Measurements from ENCODE around the gene OR2B2.

OR2B2 gene

DNA sequence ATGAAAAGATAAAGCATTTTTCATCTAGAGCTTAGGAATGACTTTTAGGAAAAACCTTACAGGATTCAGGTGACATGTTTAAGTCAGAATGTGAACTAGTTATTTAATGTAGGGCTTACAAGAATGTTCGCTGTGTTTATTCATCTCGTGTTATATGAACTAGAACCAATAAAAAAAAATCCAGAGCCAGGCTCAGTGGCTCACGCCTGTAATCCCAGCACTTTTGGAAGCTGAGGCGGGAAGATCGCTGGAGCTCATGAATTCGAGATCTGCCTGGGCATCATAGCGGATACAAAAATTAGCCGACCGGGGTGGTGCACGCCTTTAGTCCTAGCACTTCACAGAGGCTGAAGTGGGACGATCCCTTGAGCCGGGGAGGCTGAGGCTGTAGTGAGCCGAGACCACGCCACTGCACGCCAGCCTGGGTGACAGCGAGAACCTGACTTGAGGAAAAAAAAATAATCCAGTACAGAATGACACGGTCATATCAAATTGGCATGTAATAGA, 46.3 kb downstream of the OR2B2 start:
- no peaks in the 10 kb centered on the region for H3K4me1 ChIP-seq (ENCODE audit: control insufficient read depth, insufficient read depth, low read length)
- TF ChIP-seq KLF7 (tag by site-specific recombination; IDR thresholded peaks at IDR 0.05; ENCODE audit: borderline replicate concordance), result no peak
- no peak for TF ChIP-seq GLI4 (tag by site-specific recombination; IDR thresholded peaks at IDR 0.05)
- no peaks in the 10 kb centered on the region for H3K36me3 ChIP-seq (ENCODE audit: control insufficient read depth in 2 of 2, insufficient read depth in 1 of 2, low read length in 2 of 2)
- no peaks in the 10 kb centered on the region for H3K9me3 ChIP-seq (ENCODE audit: control insufficient read depth, insufficient read depth, low read depth, low read length)
- ChIA-PET CTCF (interaction anchor here (0.6 to 1.1 kb wide), 2 partner anchors 8 to 841 kb away, joined by 3 to 5 read pairs; no protein-coding TSS in a partner anchor), POLR2A (interaction anchor here (0.6 to 5.2 kb wide), 17 partner anchors 8 to 738 kb away, joined by 3 to 189 read pairs (median 8); partner anchors contain the start of gene ZNF184)
- H3K27ac ChIP-seq (ENCODE audit: extremely low read depth, low read depth, low read length), result peak overlapping the region; percentile 63
- peak overlapping the region; percentile 78 for H3K4me3 ChIP-seq (ENCODE audit: low read depth, low read length)

DNA sequence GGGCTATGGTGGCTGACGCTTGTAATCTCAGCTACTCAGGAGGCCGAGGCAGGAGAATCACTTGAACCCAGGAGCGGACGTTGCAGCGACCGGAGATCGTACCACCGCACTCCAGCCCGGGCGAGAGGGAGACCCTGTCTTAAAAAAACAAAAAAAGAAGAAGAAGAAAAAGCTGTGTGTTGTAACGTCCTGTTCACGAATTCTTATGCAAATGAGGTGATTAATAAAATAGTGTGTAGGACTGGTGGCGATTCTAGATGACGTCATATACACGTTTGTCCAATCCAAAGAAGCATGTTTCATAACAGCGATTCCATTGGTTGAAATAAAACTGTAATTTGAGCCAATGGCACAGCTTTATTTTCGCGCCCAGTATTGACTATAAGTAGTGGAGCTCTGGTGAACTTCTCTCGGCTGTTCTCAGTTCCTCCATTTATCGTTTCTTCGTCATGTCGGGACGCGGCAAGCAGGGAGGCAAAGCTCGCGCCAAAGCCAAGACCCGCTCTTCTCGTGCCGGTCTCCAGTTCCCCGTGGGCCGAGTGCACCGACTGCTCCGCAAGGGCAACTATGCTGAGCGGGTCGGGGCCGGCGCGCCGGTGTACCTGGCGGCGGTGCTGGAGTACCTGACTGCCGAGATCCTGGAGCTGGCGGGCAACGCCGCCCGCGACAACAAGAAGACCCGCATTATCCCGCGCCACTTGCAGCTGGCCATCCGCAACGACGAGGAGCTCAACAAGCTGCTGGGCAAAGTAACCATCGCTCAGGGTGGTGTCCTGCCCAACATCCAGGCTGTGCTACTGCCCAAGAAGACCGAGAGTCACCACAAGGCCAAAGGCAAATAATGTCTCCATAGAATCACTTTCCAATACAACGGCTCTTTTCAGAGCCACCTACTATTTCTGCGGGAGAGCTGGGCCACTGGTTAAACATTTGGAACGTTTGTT, 47.0 kb downstream of the OR2B2 start:
- Histone ChIP-seq H3K4me3 (ENCODE audit: low read depth, low read length) (peak overlapping the region; percentile 78), H3K36me3 (ENCODE audit: control insufficient read depth in 2 of 2, insufficient read depth in 1 of 2, low read length in 2 of 2) (no peaks in the 10 kb centered on the region), H3K27ac (ENCODE audit: extremely low read depth, low read depth, low read length) (peak overlapping the region; percentile 63), H3K9me3 (ENCODE audit: control insufficient read depth, insufficient read depth, low read depth, low read length) (no peaks in the 10 kb centered on the region), H3K4me1 (ENCODE audit: control insufficient read depth, insufficient read depth, low read length) (no peaks in the 10 kb centered on the region)
- ChIA-PET POLR2A (interaction anchor here (0.5 to 5.2 kb wide), 27 partner anchors 8 to 737 kb away, joined by 3 to 189 read pairs (median 4); partner anchors contain the start of genes ZKSCAN8 and ZNF184), CTCF (interaction anchor here (0.5 to 1.3 kb wide), 6 partner anchors 9 to 842 kb away, joined by 3 to 7 read pairs (median 4); no protein-coding TSS in a partner anchor)
- TF ChIP-seq, protein P1, sequence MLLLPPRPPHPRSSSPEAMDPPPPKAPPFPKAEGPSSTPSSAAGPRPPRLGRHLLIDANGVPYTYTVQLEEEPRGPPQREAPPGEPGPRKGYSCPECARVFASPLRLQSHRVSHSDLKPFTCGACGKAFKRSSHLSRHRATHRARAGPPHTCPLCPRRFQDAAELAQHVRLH (tag by site-specific recombination; IDR thresholded peaks at IDR 0.05), result no peak
- TF ChIP-seq, protein P2, sequence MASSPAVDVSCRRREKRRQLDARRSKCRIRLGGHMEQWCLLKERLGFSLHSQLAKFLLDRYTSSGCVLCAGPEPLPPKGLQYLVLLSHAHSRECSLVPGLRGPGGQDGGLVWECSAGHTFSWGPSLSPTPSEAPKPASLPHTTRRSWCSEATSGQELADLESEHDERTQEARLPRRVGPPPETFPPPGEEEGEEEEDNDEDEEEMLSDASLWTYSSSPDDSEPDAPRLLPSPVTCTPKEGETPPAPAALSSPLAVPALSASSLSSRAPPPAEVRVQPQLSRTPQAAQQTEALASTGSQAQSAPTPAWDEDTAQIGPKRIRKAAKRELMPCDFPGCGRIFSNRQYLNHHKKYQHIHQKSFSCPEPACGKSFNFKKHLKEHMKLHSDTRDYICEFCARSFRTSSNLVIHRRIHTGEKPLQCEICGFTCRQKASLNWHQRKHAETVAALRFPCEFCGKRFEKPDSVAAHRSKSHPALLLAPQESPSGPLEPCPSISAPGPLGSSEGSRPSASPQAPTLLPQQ (tag by site-specific recombination; IDR thresholded peaks at IDR 0.05), result 0 out of 2 replicates have a peak, but pooled peaks have one; percentile 38
- TF ChIP-seq ZNF600 (tag by site-specific recombination; IDR thresholded peaks at IDR 0.05) (no peak), ZNF423 (tag by site-specific recombination; IDR thresholded peaks at IDR 0.05) (no peak), ZNF19 (tag by site-specific recombination; IDR thresholded peaks at IDR 0.05; ENCODE audit: low read depth) (no peak), ZFHX2 (tag by site-specific recombination; conservative IDR thresholded peaks at IDR 0.05) (no peak), ZNF544 (tag by site-specific recombination; IDR thresholded peaks at IDR 0.05) (no peak), ZNF837 (tag by site-specific recombination; IDR thresholded peaks at IDR 0.05) (no peak), ZNF521 (tag by site-specific recombination; IDR thresholded peaks at IDR 0.05) (no peak), SCRT1 (tag by site-specific recombination; IDR thresholded peaks at IDR 0.05; ENCODE audit: borderline replicate concordance) (no peak), ZNF830 (tag by site-specific recombination; IDR thresholded peaks at IDR 0.05; ENCODE audit: low read depth) (no peak), ZNF121 (tag by site-specific recombination; IDR thresholded peaks at IDR 0.05) (no peak), ZNF354C (tag by site-specific recombination; IDR thresholded peaks at IDR 0.05; ENCODE audit: borderline replicate concordance, low read depth) (no peak), ZNF175 (tag by site-specific recombination; IDR thresholded peaks at IDR 0.05) (no peak), ZBTB8A (tag by site-specific recombination; IDR thresholded peaks at IDR 0.05) (no peak), ZNF157 (tag by site-specific recombination; IDR thresholded peaks at IDR 0.05) (no peak), ZNF37A (tag by site-specific recombination; IDR thresholded peaks at IDR 0.05) (no peak), ZNF530 (tag by site-specific recombination; IDR thresholded peaks at IDR 0.05; ENCODE audit: low read depth) (no peak), OVOL3 (tag by site-specific recombination; IDR thresholded peaks at IDR 0.05) (no peak), TCF7L2 (IDR thresholded peaks at IDR 0.05; ENCODE audit: borderline replicate concordance, low read depth, low read length) (no peak), SP3 (tag by site-specific recombination; IDR thresholded peaks at IDR 0.05) (no peak)
- TF ChIP-seq, protein P3, sequence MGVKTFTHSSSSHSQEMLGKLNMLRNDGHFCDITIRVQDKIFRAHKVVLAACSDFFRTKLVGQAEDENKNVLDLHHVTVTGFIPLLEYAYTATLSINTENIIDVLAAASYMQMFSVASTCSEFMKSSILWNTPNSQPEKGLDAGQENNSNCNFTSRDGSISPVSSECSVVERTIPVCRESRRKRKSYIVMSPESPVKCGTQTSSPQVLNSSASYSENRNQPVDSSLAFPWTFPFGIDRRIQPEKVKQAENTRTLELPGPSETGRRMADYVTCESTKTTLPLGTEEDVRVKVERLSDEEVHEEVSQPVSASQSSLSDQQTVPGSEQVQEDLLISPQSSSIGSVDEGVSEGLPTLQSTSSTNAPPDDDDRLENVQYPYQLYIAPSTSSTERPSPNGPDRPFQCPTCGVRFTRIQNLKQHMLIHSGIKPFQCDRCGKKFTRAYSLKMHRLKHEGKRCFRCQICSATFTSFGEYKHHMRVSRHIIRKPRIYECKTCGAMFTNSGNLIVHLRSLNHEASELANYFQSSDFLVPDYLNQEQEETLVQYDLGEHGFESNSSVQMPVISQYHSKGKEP (tag by site-specific recombination; IDR thresholded peaks at IDR 0.05), result no peak
- TF ChIP-seq, protein P4, sequence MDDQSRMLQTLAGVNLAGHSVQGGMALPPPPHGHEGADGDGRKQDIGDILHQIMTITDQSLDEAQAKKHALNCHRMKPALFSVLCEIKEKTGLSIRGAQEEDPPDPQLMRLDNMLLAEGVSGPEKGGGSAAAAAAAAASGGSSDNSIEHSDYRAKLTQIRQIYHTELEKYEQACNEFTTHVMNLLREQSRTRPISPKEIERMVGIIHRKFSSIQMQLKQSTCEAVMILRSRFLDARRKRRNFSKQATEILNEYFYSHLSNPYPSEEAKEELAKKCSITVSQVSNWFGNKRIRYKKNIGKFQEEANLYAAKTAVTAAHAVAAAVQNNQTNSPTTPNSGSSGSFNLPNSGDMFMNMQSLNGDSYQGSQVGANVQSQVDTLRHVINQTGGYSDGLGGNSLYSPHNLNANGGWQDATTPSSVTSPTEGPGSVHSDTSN (CRISPR knock-in tag; IDR thresholded peaks at IDR 0.05), result no peak
- TF ChIP-seq, protein P5, sequence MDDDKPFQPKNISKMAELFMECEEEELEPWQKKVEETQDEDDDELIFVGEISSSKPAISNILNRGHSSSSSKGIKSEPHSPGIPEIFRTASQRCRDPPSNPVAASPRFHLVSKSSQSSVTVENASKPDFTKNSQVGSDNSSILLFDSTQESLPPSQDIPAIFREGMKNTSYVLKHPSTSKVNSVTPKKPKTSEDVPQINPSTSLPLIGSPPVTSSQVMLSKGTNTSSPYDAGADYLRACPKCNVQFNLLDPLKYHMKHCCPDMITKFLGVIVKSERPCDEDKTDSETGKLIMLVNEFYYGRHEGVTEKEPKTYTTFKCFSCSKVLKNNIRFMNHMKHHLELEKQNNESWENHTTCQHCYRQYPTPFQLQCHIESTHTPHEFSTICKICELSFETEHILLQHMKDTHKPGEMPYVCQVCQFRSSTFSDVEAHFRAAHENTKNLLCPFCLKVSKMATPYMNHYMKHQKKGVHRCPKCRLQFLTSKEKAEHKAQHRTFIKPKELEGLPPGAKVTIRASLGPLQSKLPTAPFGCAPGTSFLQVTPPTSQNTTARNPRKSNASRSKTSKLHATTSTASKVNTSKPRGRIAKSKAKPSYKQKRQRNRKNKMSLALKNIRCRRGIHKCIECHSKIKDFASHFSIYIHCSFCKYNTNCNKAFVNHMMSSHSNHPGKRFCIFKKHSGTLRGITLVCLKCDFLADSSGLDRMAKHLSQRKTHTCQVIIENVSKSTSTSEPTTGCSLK (tag by site-specific recombination; IDR thresholded peaks at IDR 0.05), result no peak

Measured in HEK293 (cell line).